ENCODE data around the gene LHX4. TPM values are rescaled to one million over a fixed set of nuclear protein-coding genes. Genes with fewer than 3 reads are reported as not detected.

LHX4 gene
- total and polyA plus RNA-seq, 10 of the 15 experiments (the other 5 are each of a cell fraction or from before 2014, with no cell fraction given), result 0.05 to 0.80 (median 0.32) TPM; not detected in 6

DNA sequence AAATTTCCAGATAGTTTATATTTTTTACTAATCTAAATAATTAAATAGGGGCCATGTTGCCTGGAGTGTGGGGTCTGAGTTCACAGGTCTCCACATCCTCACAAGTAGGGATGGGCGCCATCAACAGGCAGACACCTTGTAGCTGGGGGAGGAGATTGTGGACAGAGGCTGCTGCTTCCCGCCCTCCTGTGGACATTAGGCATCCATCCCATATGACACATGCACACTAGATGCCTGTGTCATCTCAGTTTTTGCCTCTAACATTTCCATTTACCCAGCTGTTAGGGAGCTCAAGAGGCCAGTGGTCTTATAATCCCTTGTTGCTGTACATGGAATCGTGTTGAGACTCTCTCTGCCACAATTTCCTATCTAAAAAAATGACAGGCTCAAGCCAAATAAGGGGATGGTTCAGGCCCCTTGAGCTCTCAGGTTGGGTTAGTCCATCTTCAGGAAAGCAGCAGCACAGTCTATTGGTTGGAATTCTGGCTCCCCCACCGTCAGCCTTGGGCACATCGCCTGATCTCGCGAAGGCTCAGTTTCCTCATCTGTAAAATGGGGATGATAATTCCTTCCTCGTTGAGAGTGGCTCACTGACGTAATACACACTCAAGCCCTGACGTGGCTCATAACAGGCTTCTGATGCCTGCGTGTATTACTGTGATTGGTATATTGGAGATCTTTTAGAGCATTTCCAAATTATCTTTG, 13.6 kb downstream of the LHX4 start:
- no peaks in the 10 kb centered on the region; the same call in 1 of the 2 replicates for H3K4me1 ChIP-seq (ENCODE audit: control insufficient read depth, insufficient read depth, low read length)

More for the DNA sequence above, 13.6 kb downstream of the LHX4 start:
- H2AFZ ChIP-seq (ENCODE audit: control insufficient read depth, low read depth, low read length), result no peak overlapping the region
- H3K79me2 ChIP-seq (ENCODE audit: control insufficient read depth, insufficient read depth, low read length), result no peaks in the 10 kb centered on the region
- H3K4me2 ChIP-seq (ENCODE audit: control insufficient read depth, insufficient read depth), result no peak overlapping the region
- RAD21 ChIA-PET (ENCODE audit: unreplicated experiment), result no interaction called here
- in situ Hi-C loops (cut with MboI), result no loop called here
- H3K9ac ChIP-seq (ENCODE audit: control insufficient read depth, insufficient read depth, low read length), result no peak overlapping the region
- no peaks in the 10 kb centered on the region for H4K20me1 ChIP-seq (ENCODE audit: control insufficient read depth, insufficient read depth)
- no peak for TF ChIP-seq NRF1 (conservative IDR thresholded peaks at IDR 0.05; ENCODE audit: low read depth, low read length)
- no peak for TF ChIP-seq NBN (IDR thresholded peaks at IDR 0.05)
- TF ChIP-seq ASH2L (IDR thresholded peaks at IDR 0.05; ENCODE audit: borderline replicate concordance, low read depth), result no peak
- TF ChIP-seq NFYB (IDR thresholded peaks at IDR 0.05; ENCODE audit: insufficient read depth, low read depth, low read length), result no peak
- TF ChIP-seq, protein P1, sequence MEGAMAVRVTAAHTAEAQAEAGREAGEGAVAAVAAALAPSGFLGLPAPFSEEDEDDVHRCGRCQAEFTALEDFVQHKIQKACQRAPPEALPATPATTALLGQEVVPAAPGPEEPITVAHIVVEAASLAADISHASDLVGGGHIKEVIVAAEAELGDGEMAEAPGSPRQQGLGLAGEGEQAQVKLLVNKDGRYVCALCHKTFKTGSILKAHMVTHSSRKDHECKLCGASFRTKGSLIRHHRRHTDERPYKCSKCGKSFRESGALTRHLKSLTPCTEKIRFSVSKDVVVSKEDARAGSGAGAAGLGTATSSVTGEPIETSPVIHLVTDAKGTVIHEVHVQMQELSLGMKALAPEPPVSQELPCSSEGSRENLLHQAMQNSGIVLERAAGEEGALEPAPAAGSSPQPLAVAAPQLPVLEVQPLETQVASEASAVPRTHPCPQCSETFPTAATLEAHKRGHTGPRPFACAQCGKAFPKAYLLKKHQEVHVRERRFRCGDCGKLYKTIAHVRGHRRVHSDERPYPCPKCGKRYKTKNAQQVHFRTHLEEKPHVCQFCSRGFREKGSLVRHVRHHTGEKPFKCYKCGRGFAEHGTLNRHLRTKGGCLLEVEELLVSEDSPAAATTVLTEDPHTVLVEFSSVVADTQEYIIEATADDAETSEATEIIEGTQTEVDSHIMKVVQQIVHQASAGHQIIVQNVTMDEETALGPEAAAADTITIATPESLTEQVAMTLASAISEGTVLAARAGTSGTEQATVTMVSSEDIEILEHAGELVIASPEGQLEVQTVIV (IDR thresholded peaks at IDR 0.05; ENCODE audit: borderline replicate concordance, partially characterized antibody), result no peak
- no peak for TF ChIP-seq SPI1 (IDR thresholded peaks at IDR 0.05; ENCODE audit: borderline replicate concordance, insufficient read depth, low read depth, low read length)
- TF ChIP-seq, protein P2, sequence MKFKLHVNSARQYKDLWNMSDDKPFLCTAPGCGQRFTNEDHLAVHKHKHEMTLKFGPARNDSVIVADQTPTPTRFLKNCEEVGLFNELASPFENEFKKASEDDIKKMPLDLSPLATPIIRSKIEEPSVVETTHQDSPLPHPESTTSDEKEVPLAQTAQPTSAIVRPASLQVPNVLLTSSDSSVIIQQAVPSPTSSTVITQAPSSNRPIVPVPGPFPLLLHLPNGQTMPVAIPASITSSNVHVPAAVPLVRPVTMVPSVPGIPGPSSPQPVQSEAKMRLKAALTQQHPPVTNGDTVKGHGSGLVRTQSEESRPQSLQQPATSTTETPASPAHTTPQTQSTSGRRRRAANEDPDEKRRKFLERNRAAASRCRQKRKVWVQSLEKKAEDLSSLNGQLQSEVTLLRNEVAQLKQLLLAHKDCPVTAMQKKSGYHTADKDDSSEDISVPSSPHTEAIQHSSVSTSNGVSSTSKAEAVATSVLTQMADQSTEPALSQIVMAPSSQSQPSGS (IDR thresholded peaks at IDR 0.05; ENCODE audit: low read length), result no peak
- no peak for TF ChIP-seq ZNF687 (IDR thresholded peaks at IDR 0.05)
- no peak for TF ChIP-seq HDAC6 (IDR thresholded peaks at IDR 0.05; ENCODE audit: unreplicated experiment)
- TF ChIP-seq, protein P3, sequence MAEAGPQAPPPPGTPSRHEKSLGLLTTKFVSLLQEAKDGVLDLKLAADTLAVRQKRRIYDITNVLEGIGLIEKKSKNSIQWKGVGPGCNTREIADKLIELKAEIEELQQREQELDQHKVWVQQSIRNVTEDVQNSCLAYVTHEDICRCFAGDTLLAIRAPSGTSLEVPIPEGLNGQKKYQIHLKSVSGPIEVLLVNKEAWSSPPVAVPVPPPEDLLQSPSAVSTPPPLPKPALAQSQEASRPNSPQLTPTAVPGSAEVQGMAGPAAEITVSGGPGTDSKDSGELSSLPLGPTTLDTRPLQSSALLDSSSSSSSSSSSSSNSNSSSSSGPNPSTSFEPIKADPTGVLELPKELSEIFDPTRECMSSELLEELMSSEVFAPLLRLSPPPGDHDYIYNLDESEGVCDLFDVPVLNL (IDR thresholded peaks at IDR 0.05; ENCODE audit: low read depth, low read length), result no peak
- no peaks in the 10 kb centered on the region for H3K36me3 ChIP-seq (ENCODE audit: control insufficient read depth in 2 of 2, insufficient read depth in 2 of 2, low read length in 1 of 2)
- H3K4me3 ChIP-seq, result no peak overlapping the region
- intact Hi-C loops (cut with micrococcal nuclease; ENCODE audit: unreplicated experiment), result no loop called here
- 61% methylated on average over 11 of the region's 11 CpGs for WGBS (ENCODE audit: insufficient coverage, insufficient replicate concordance, low lambda C conversion rate, missing lambda C conversion rate)
- CTCF ChIA-PET, result interaction anchor here (1.5 to 1.8 kb wide), 2 partner anchors 21 to 235 kb away, joined by 4 read pairs; no protein-coding TSS in a partner anchor
- no peaks in the 10 kb centered on the region for H3K9me3 ChIP-seq (replicated peaks; ENCODE audit: control insufficient read depth, insufficient read depth, low read length)
- FAIRE-seq (no peak), ATAC-seq (no peak), DNase-seq (ENCODE audit: low read depth, low spot score) (no peak)
- no peak overlapping the region for H3K27ac ChIP-seq (ENCODE audit: control insufficient read depth, insufficient read depth)
- no TSS peak for BruUV-seq (replicated peaks)
- POLR2A ChIA-PET, result no interaction called here
- SMC1A ChIA-PET (ENCODE audit: uncharacterized antibody, unreplicated experiment), result interaction anchor here (0.6 kb wide), 1 partner anchor 833 kb away, joined by 3 read pairs; no protein-coding TSS in a partner anchor
- H3K27me3 ChIP-seq (replicated peaks in 1 of 2; ENCODE audit: control insufficient read depth in 2 of 2, insufficient read depth in 2 of 2, low read length in 1 of 2), result peaks cover 0 to 9% of the 10 kb centered on the region in 2 experiments; a peak in 3 of 4 replicates
